Effector memory CD4-positive, alpha-beta T cell (primary cell): ENCODE measurements around the gene ELAVL2.

Experiments used
- DNase-seq, 3 donors: peaks; one replicate each; pipeline ENCODE4 v3.0.0-alpha.2; 2020
- H3K27ac ChIP-seq: 2 replicates; pipeline ENCODE4 v1.7.0; 2013; ENCODE audit warnings: mild to moderate bottlenecking, low read length, moderate library complexity; ENCODE audit not compliant: insufficient read depth, poor library complexity, severe bottlenecking
- H3K27me3 ChIP-seq: replicated peaks from 2 replicates; pipeline ENCODE4 v1.7.0; 2013; ENCODE audit warnings: mild to moderate bottlenecking, low read length; ENCODE audit not compliant: insufficient read depth, control insufficient read depth, poor library complexity, severe bottlenecking
- H3K36me3 ChIP-seq: 2 replicates; pipeline ENCODE4 v1.7.0; 2013; ENCODE audit warnings: mild to moderate bottlenecking, low read length, moderate library complexity; ENCODE audit not compliant: control insufficient read depth, insufficient read depth
- H3K4me1 ChIP-seq: 2 replicates; pipeline ENCODE4 v1.7.0; 2013; ENCODE audit warnings: low read length, mild to moderate bottlenecking; ENCODE audit not compliant: control insufficient read depth, insufficient read depth, poor library complexity, severe bottlenecking
- H3K4me3 ChIP-seq: 2 replicates; pipeline ENCODE4 v1.7.0; 2013; ENCODE audit warnings: low read length, low read depth, mild to moderate bottlenecking; ENCODE audit not compliant: insufficient read depth, poor library complexity, severe bottlenecking
- H3K9me3 ChIP-seq: 2 replicates; pipeline ENCODE4 v1.7.0; 2013; ENCODE audit warnings: mild to moderate bottlenecking, low read length, moderate library complexity; ENCODE audit not compliant: control insufficient read depth

Gene ELAVL2

GRCh38 chr9:23796209-23796608, 29.8 kb downstream of the ELAVL2 start:
- H3K36me3 ChIP-seq = no peaks in the 10 kb centered on the region
- H3K27ac ChIP-seq = no peak overlapping the region
- no peak overlapping the region for H3K4me3 ChIP-seq
- H3K4me1 ChIP-seq = no peaks in the 10 kb centered on the region
- no peak for DNase-seq
- no peaks in the 10 kb centered on the region for H3K27me3 ChIP-seq
- H3K9me3 ChIP-seq = no peaks in the 10 kb centered on the region

GRCh38 chr9:23790351-23791260, 35.4 kb downstream of the ELAVL2 start:
- Histone ChIP-seq H3K27ac (no peak overlapping the region), H3K27me3 (no peaks in the 10 kb centered on the region), H3K9me3 (no peaks in the 10 kb centered on the region), H3K4me3 (no peak overlapping the region), H3K36me3 (no peaks in the 10 kb centered on the region), H3K4me1 (no peaks in the 10 kb centered on the region)
- no peak for DNase-seq

GRCh38 chr9:23789529-23790254, 36.3 kb downstream of the ELAVL2 start:
- no peak for DNase-seq
- Histone ChIP-seq H3K4me3 (no peak overlapping the region), H3K9me3 (no peaks in the 10 kb centered on the region), H3K27ac (no peak overlapping the region), H3K36me3 (no peaks in the 10 kb centered on the region), H3K4me1 (no peaks in the 10 kb centered on the region), H3K27me3 (no peaks in the 10 kb centered on the region)

GRCh38 chr9:23784962-23785361, 41.1 kb downstream of the ELAVL2 start:
- no peaks in the 10 kb centered on the region for H3K27me3 ChIP-seq
- H3K4me3 ChIP-seq = no peak overlapping the region
- H3K27ac ChIP-seq = no peak overlapping the region
- H3K4me1 ChIP-seq = no peaks in the 10 kb centered on the region
- DNase-seq = no peak
- H3K9me3 ChIP-seq = no peaks in the 10 kb centered on the region
- no peaks in the 10 kb centered on the region for H3K36me3 ChIP-seq

- Histone ChIP-seq H3K27ac (no peak overlapping the region), H3K9me3 (no peaks in the 10 kb centered on the region), H3K27me3 (no peaks in the 10 kb centered on the region), H3K4me1 (no peaks in the 10 kb centered on the region), H3K36me3 (no peaks in the 10 kb centered on the region), H3K4me3 (no peak overlapping the region)
- no peak for DNase-seq
Measured at GRCh38 chr9:23783509-23783908, 42.5 kb downstream of the ELAVL2 start.

GRCh38 chr9:23779220-23779619, 46.8 kb downstream of the ELAVL2 start:
- no peak overlapping the region for H3K27ac ChIP-seq
- DNase-seq = no peak
- H3K4me3 ChIP-seq = no peak overlapping the region
- no peaks in the 10 kb centered on the region for H3K9me3 ChIP-seq
- H3K36me3 ChIP-seq = no peaks in the 10 kb centered on the region
- H3K27me3 ChIP-seq = no peaks in the 10 kb centered on the region
- H3K4me1 ChIP-seq = no peaks in the 10 kb centered on the region

GRCh38 chr9:23777328-23777727, 48.7 kb downstream of the ELAVL2 start:
- H3K4me3 ChIP-seq = no peak overlapping the region
- no peak for DNase-seq
- H3K4me1 ChIP-seq = no peaks in the 10 kb centered on the region
- H3K36me3 ChIP-seq = no peaks in the 10 kb centered on the region
- H3K27ac ChIP-seq = no peak overlapping the region
- H3K27me3 ChIP-seq = no peaks in the 10 kb centered on the region
- no peaks in the 10 kb centered on the region for H3K9me3 ChIP-seq

GRCh38 chr9:23775549-23775948, 50.5 kb downstream of the ELAVL2 start:
- Histone ChIP-seq H3K9me3 (no peaks in the 10 kb centered on the region), H3K27ac (no peak overlapping the region), H3K4me1 (no peaks in the 10 kb centered on the region), H3K27me3 (no peaks in the 10 kb centered on the region), H3K36me3 (no peaks in the 10 kb centered on the region), H3K4me3 (no peak overlapping the region)
- DNase-seq = no peak

GRCh38 chr9:23774266-23774665, 51.8 kb downstream of the ELAVL2 start:
- Histone ChIP-seq H3K9me3 (no peaks in the 10 kb centered on the region), H3K36me3 (no peaks in the 10 kb centered on the region), H3K4me1 (no peaks in the 10 kb centered on the region), H3K27me3 (no peaks in the 10 kb centered on the region), H3K27ac (no peak overlapping the region), H3K4me3 (no peak overlapping the region)
- DNase-seq = no peak

GRCh38 chr9:23772385-23772783, 53.7 kb downstream of the ELAVL2 start:
- H3K27me3 ChIP-seq = no peaks in the 10 kb centered on the region
- no peak overlapping the region for H3K27ac ChIP-seq
- no peaks in the 10 kb centered on the region for H3K4me1 ChIP-seq
- no peaks in the 10 kb centered on the region for H3K36me3 ChIP-seq
- no peak for DNase-seq
- no peak overlapping the region for H3K4me3 ChIP-seq
- H3K9me3 ChIP-seq = no peaks in the 10 kb centered on the region
